Fibroblast of pulmonary artery (primary cell): Measurements from ENCODE around the gene CEPT1.

ENCODE experiments used
- DNase-seq: peaks from one replicate; pipeline ENCODE4 v3.0.0-alpha.2; 2010; ENCODE audit warnings: low read depth
- H3K4me3 ChIP-seq: replicated peaks from 2 replicates; pipeline ENCODE4 v1.5.1; 2011; ENCODE audit warnings: low read depth, mild to moderate bottlenecking, control low read depth, low read length, moderate library complexity
- TF ChIP-seq, protein P1 (sequence below): IDR thresholded peaks from 2 replicates; pipeline ENCODE4 v1.5.1; 2011; ENCODE audit warnings: mild to moderate bottlenecking, control low read depth, low read length, inconsistent platforms; ENCODE audit errors: missing control alignments

The CEPT1 gene

GRCh38 chr1:111192658-111193519 lies 52.9 kb downstream of the CEPT1 start:
- no peak overlapping the region for H3K4me3 ChIP-seq
- DNase-seq: peak; percentile 21
- TF ChIP-seq, protein P1, sequence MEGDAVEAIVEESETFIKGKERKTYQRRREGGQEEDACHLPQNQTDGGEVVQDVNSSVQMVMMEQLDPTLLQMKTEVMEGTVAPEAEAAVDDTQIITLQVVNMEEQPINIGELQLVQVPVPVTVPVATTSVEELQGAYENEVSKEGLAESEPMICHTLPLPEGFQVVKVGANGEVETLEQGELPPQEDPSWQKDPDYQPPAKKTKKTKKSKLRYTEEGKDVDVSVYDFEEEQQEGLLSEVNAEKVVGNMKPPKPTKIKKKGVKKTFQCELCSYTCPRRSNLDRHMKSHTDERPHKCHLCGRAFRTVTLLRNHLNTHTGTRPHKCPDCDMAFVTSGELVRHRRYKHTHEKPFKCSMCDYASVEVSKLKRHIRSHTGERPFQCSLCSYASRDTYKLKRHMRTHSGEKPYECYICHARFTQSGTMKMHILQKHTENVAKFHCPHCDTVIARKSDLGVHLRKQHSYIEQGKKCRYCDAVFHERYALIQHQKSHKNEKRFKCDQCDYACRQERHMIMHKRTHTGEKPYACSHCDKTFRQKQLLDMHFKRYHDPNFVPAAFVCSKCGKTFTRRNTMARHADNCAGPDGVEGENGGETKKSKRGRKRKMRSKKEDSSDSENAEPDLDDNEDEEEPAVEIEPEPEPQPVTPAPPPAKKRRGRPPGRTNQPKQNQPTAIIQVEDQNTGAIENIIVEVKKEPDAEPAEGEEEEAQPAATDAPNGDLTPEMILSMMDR: no peak

GRCh38 chr1:111193712-111194480 lies 53.9 kb downstream of the CEPT1 start:
- H3K4me3 ChIP-seq: no peak overlapping the region
- TF ChIP-seq, protein P1: no peak
- DNase-seq: no peak

- no peak overlapping the region for H3K4me3 ChIP-seq
- DNase-seq: no peak
- TF ChIP-seq, protein P1: no peak
These were observed 55.1 kb downstream of the CEPT1 start for GRCh38 chr1:111195002-111195684.

DNA sequence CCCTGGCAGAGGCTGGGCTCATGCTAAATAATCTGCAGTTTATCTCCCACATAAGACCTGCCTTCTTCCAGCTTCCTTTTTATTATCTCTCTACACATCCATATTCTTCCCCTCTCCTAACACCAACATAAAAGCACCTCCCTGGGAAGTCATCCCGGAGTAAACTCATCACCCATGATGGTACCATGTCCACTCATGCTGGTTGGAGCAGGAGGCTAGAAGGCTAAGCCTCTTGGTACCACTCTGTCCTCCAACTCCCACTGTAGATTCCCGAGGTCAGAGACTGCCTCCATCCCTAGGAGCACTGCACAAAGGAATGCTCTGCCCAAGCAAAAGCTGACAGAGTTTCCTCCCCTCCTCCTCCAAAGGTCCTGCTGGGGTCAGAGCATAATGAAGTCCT lies 56.2 kb downstream of the CEPT1 start:
- DNase-seq: no peak
- no peak overlapping the region for H3K4me3 ChIP-seq
- TF ChIP-seq, protein P1: no peak

DNA sequence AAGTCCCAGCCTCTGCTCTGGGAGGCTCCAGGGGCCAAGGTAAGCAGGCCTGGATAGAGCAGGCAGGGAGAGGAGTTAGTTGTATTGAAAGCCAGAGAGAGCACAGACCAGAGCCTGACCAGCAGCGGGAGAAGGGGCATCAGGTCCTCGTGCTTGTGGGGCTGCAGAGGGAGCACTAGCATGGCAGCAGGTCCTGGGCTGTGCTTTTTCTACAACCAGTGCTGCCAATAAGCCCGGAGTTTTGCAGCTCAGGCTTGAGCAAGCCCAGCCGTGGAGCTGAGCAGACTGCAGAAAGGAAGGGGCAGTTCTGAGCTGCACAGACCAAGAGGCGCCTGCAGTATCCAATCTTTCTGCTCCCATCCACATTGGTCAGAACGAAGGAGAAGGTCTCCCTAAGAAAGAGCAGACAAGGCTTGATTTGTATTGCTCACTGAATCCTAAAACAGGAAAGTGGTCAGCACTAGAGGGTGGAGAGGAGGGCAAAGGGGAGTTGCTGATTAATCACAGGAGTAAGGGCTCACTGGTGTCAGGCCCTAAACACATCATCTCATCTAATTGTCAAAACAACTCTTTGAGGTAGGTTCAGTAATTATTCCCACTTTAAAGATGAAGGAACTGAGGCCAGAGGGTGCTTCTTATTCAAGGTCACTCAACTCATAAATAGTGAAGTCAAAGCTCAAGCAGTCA lies 57.7 kb downstream of the CEPT1 start:
- TF ChIP-seq, protein P1: no peak
- DNase-seq: no peak
- H3K4me3 ChIP-seq: no peak overlapping the region

- no peak overlapping the region for H3K4me3 ChIP-seq
- TF ChIP-seq, protein P1: no peak
- no peak for DNase-seq
These were observed 58.8 kb downstream of the CEPT1 start for GRCh38 chr1:111198836-111199235.
